ENCODE results near the gene PRKCA.
A peak's percentile ranks its signal among the peaks of the same experiment; 100 is the strongest.

The PRKCA gene

DNA sequence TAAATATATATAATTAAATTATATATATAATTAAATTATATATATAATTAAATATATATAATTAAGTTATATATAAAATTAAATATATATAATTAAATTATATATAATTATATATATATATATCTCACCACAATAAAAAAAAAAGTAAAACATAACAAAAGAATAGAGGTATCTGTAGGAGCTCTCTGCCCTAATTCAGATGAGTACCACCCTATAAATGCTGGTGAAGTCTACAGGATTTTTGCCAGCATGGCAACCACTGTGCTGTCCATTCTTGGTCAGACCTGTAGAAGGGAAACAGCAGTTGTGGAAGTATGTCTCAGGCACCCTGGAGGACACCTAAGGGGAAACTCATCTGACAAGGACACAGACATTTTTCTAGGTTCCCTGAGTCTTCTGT lies 259.7 kb downstream of the PRKCA start:
- no peak for DNase-seq (ENCODE audit: low read depth in 2 of 3, low spot score in 1 of 3)

DNA sequence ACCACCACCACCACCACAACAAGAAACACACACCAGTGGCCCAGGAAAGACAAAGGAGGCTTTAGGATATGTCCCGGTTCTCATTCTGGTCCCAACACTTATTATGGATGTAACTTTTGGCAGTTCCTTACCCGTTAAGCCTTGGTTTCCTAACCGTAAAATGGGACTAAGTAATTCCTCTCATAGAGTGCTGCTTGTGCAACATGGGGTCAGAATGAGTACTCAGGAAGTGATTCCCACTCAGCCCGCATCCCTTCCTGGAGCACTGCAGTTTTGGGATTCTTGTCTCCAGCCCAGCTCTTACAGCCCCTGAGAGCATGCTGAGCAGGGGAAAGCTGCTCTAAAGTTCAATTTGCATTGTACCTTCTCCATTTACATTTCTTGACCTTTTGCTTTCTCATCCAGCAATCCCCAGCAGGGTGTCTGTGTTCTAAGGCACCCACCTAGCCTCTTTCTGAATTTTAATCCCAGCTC lies 262.6 kb downstream of the PRKCA start:
- no peak for DNase-seq (ENCODE audit: low read depth in 2 of 3, low spot score in 1 of 3)

DNA sequence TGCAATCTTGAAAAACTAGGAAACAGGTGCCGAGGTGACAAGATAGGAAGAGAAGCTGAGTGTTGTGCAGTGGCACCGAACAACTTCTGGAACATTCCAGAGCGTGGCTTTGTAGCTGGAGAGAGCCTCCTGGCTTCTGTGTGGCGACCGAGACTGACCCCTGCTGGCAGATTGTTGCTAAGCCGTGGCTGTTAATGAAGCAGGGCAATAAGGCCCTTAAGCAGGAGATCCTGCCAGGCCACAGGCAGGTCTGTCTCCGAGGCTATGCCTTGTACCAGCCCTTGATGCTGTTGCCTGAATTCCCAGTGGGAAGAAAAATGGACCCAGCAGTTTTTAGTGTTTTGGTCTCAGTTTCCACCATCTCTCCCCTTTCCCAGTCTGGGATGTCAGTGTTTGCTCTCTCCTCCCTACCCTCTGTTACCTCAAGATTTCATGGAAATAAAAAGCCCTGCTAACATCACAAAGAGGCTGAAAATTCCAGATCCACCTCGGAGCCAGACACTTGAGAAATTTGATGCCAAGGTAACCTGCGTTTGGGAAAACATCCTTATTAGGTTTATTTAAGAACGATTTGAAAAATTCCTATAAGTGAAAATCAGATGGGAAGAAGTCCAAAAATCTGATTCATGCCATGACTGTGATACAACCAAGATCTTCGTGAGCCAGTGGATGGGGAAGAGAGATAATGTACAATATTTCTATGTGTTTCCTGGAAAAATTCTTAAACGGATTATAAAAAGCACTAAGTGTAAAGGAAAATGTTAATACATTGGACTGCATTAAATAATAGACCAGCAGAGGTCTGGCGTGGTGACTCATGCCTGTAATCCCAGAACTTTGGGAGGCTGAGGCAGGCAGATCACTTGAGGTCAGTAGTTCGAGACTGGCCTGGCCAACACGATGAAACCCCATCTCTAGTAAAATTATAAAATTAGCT lies 265.1 kb downstream of the PRKCA start:
- DNase-seq (ENCODE audit: low read depth in 2 of 3, low spot score in 1 of 3): peak; percentile 68 to 84 (median 75)

DNA sequence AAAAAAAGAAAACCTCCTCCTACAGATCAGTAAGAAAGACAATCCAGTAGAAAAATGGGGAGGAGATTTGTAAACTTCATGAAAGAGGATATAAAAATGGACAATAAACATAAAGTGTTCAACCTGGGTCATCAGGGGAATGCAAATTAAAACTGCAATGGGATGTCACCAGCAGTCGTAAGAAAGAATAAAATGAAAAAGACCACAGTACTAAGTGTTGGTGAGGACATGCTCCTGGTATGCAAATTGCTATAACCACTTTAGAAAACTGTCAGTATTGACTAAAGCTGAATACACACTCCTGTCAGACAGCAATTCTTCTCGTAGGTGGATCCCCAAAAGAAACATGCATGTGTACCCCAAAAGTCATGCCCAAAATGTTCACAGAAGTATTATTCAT lies 267.2 kb downstream of the PRKCA start:
- no peak for DNase-seq (ENCODE audit: low read depth in 2 of 3, low spot score in 1 of 3)

DNA sequence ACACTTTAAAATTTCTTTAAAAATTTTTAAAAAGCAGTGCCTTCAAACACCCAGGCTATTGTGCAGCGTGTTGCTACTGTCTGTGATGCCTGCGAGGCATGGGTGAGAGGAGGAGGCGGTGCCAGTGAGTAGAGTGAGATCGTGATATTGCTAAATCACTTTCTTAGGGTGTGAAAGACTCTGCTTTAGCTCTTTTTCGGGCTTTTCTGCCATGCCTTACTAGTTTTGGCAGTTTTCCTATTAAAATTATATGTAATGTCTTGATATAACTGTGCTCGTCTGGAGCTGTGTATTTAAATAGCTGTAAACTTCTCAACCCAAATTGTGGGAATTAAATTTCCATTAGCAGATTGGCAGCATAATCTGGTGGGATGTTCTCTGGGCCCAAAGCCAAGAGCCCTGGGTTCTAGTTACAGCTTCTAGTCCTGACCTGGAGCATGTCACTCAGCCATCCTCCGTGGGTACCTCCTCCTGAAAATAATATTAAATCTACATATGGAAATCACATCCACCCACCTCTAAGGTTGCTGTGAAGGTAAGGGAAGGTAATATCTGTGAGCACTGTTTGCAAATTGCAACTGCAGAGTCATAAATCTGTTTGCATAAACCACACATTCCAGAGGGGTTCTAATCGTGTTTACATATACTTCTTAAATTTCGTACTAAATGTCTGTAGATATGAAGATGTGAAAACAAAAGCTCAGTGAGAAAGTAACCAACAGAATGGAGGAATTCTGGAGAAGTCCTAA lies 268.2 kb downstream of the PRKCA start:
- no peak for DNase-seq (ENCODE audit: low read depth in 2 of 3, low spot score in 1 of 3)

DNA sequence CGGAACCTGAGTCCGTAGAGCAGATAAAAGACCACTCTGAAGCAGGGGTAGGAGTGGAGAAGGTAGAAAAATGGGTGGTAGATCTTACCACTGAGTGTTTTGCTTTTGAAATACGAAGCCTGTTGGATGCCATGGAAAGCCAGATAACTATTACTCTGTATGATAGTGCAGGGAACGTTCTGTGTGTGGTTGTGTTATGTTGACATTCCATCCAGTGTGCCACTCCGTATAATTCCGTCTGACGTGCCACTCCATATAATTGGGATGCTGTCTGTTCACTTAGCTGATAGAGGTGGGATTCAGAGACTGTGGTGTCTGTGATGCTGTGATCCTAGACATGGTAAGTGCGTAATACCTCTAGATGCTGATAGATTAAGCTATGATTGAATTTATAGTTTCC lies 269.3 kb downstream of the PRKCA start:
- DNase-seq (ENCODE audit: low read depth in 2 of 3, low spot score in 1 of 3): no peak

DNA sequence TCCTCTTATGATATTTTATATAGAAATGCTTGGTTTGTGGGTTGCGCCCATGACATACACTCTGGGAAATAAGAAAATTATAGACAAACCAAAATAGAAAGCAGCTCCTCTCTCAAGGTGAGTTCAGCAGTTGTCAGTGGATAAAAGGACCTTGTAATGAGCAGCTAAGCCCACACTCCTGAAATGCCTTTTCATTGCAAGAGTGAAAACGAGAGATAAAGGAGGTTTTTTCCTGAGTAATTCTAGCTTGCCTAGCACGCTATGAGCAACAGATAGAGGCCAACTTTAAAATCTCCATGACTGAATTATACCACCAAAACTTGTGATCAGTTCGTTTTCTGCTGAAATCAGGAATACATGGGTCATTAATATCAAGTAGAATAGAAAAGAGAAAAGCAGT lies 270.7 kb downstream of the PRKCA start:
- DNase-seq (ENCODE audit: low read depth in 2 of 3, low spot score in 1 of 3): no peak

DNA sequence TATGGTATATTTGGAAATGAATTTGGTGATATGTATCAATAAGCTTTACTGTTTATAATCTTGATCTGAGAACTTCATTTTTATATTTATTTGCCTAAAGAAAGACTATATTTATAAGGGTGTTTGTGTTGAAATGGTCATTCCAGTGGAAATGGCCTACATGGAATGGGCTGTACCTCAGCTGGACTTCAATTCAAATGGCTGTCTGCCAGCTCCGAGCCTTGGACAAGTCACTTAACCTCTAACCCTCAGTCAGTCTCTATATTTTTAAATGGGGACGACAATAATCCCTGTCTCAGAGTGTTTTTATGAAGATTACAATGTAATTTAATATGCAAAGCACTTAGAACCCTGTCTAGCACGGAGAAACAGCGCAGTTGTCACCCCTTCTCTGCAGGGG lies 271.7 kb downstream of the PRKCA start:
- no peak for DNase-seq (ENCODE audit: low read depth in 2 of 3, low spot score in 1 of 3)

DNA sequence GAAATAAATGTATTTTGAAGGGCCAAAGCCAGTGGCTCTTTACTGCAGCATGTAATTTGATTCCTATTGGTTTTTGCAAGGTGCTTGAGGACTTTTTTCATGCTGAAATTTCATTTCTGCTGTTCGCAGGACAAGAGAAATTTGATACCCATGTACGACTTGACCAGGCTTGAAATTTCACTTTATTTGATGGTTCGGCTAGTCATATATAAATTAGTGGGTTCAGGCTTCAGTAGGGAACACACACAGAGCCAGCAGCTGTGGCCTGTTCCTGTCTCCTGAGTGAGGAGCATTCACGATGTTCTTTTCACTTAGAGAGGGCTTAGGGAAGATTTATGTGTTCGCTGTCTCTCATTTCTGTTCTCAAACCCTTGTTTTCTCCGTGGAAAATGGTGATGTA lies 274.1 kb downstream of the PRKCA start:
- no peak for DNase-seq (ENCODE audit: low read depth in 2 of 3, low spot score in 1 of 3)

DNA sequence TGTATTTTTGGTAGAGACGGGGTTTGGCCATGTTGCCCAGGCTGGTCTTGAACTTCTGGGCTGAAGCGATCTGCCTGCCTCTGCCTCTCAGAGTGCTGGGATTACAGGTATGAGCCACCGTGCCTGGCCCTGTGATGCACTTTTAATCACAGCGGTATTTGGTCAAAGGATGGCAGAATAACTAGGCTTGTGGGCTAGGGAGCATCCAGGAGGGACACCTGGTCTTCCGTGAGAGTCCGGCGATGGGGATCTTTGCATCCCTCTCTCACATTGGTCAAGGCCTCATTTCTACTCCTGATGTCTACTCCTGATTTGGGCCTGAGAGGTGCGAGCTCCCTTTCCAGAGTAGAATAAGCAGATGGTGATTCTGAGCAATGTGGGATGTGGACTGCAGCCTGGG lies 274.6 kb downstream of the PRKCA start:
- DNase-seq (ENCODE audit: low read depth in 2 of 3, low spot score in 1 of 3): no peak

DNA sequence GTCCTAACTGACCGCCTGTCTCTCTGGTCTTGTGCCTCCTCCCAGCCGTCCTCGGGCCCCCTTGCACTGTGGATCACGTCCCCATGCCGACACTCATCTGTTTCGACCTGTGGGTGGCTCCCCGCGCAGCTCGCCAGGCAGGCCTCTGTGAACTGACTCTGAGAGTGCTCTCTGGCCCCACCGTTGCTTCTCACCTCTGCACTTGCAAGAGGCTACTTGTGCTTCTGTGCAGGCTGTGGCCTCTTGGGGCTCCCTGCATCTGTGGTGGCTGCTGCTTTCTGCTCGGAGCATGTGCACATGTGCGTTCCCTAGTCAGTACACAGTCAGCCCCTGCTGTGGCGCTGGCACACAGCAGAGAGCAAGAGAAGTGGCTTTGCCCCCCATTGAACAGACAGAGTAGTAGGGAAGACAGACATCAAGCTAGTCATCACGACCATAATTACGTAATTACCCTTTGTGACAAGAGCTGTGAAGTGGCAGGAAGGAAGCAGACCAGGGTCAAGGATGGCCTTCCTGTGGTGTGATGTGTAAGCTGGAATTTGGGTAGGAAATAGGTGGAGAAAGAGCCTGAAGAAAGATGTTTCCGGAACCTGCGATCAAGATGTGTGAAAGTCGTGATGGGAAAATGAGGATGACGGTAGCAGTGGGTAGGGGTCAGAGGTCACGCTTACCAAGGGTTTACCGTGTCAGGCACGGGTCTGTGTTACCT lies 276.5 kb downstream of the PRKCA start:
- DNase-seq (ENCODE audit: low read depth in 2 of 3, low spot score in 1 of 3): no peak

DNA sequence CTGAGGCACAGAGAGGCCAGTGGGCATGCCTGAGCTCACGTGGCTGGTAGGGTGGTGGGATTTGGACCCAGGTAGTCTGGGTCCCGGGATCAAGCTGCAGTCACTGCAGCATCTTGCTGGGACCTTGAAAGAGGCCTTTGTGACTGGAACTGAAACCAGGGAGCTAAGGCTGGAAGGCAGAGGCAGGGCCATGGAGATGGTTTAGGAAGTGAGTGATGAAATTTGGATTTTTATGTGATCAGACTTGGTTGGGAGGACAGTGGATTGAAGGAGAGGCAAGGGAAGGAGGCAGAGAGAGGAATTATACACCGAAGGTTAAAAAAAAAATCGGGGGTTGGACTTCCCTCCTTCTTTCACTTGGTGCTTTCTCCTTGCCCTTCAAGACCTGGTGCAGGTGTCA lies 277.1 kb downstream of the PRKCA start:
- DNase-seq (ENCODE audit: low read depth in 2 of 3, low spot score in 1 of 3): no peak

DNA sequence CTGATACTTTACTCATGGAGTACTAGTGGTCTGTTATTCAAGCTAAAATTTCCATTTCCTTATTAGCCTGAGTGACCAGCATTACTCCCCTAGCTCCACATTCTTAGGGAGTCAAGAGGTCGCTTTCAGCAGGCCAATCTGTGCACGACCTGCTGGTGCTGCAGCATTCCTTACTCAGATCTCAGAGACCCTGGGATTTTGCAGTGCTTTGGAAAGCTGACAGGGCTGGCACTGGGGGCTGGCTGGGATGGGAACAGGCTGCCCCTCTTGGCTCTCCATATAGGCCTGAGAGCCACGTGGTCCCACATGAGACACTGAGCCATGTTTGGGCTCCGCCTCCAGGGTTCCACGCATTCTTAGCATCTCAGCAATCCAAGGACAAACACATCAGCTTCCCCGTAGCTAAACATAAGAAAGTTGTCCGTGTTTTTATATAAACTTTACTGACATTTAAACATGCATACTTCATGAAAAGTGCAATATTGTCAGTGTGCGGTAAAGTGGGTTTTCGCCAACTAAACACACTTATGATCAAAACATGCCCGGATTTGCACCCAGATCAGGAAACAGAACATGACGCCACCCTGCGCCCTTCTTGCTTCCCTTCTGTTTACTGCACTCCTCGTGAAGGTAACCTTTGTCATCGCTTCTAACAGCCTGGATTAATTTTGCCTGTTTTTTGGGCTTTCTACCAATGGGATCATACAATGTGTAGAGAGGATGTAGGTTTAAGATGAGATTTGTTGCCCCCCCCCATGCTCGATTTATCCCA lies 278.0 kb downstream of the PRKCA start:
- no peak for DNase-seq (ENCODE audit: low read depth in 2 of 3, low spot score in 1 of 3)

DNA sequence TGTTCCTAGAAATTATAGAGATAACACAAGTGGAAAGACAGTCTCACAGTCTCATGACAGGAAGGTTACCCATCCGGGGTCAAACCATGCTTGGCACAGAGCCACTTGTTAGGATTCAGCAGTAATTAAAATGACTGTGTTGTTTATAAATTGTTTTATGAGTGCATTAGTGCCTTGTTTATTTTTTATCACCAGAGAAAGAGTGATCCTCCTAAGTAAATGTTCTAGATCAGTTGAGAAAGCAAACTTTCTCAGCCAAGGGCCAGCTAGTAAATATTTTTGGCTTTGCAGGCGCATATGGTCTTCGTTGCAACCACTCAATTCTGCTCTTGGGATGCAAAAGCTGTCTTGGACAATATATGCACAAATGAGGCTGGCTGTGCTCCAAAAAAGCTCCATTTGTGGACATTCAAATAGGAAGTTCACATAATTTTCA lies 278.6 kb downstream of the PRKCA start:
- DNase-seq (ENCODE audit: low read depth in 2 of 3, low spot score in 1 of 3): no peak

DNA sequence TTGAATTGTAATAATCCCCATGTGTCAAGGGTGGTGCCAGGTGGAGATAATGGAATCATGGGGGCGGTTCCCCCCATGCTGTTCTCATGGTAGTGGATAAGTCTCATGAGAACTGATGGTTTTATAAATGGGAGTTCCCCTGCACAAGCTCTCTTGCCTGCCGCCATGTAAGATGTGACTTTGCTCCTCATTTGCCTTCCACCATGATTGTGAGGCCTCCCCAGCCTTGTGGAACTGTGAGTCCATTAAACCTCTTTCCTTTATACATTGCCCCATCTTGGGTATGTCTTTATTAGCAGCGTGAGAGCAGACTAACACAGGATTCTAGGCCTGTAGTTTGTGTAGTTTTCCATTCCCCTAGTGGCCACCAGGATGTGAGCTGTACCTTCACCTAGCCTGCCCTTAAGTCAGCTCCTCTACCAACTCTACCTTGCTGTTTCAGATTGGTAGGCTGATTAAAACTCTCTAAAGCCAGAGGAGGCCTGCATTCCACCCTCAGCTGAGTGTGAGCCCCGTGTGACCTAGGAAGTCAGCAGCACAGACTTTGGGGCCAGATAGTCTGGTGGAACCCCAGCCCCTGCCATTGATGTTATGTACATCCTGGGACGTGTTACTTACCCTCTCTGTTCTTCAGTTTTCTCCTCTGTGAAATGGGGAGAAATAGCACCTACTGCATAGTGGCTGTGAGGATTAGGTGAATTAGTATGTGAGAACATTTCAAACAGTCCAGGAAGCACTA lies 280.1 kb downstream of the PRKCA start:
- DNase-seq (ENCODE audit: low read depth in 2 of 3, low spot score in 1 of 3): no peak

DNA sequence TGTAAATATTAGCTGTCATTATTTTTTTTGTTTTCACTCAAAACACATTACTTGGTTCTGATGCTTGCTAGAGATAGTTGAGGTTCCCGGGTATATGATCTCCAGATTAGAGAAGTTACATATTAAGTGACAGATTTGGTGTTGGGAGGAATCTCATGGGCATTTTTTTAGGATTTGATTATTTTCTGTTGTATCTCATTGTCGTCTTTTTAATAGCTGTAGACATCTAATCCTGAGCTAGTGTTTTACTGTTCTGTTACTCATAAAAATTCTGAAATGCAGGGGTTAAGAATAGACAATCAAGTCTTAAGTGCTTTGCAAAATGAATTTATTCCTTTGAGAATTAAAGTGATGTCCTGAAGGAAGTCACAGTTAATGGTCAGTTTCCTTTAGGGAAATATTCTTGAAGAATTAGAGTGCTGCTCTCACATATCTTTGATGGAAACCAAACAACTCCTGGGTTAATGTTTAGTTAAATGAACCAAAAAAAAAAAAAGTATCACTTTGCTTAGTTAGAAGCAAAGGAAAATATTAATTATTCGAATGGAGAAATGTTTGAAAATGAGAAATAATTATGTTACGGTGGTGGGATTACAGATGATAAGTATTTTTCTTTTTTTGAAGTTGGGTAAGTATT lies 280.8 kb downstream of the PRKCA start:
- DNase-seq (ENCODE audit: low read depth in 2 of 3, low spot score in 1 of 3): no peak

DNA sequence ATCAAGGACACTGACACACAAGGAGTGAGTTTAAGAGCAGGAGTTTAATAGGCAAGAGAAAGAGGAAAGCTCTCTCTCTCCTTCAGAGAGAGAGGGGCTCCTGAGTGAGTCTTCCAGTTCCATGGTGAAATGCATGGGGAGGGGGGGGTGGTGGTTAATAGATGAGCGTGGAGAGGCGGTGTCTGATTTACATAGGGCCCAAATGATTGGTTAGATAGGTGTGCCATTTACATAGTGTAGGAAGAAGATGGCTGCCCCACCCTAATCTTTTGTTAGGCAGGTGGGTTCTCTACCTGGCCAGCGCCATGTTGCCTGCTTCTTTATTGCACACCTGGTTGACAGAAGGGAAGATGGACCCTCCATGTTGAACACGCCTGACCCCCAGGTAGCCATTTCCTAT lies 282.5 kb downstream of the PRKCA start:
- DNase-seq (ENCODE audit: low read depth in 2 of 3, low spot score in 1 of 3): no peak

DNA sequence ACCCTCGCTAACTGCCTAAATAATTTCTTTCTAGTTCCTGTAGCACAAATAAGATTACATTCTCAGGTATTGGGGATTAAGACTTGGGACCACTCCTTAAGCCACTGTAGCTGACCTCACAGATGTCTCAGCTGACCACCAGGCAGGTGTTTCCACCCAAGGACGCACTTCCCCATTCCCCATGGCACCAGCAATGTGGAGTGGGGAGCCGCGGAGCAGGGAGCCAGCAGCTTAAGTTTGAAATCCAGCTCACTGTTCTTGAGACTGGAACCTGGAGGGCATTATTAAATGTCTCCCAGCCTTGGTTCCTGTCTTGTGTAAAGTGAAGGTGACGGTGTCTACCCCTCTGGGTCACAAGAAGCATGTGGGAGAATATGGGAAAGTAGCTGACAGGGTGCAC lies 283.1 kb downstream of the PRKCA start:
- DNase-seq (ENCODE audit: low read depth in 2 of 3, low spot score in 1 of 3): no peak

DNA sequence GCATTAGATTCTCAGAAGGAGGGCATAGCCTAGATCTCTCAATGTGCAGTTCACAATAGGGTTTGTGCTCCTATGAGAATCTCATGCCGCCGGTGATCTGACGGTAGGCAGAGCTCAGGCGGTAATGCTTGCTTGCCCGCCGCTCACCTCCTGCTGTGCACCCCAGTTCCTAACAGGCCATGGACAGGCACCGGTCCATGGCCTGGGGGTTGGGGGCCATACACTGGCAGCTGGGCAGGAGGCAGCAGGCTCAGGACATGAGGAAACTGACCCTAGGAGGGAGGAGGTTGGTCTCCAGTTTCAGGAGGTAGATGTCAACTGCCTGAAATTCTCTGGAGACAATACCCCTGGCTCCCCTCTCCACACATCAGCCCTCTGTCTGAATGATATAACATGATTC lies 287.5 kb downstream of the PRKCA start:
- no peak for DNase-seq (ENCODE audit: low read depth in 2 of 3, low spot score in 1 of 3)

DNA sequence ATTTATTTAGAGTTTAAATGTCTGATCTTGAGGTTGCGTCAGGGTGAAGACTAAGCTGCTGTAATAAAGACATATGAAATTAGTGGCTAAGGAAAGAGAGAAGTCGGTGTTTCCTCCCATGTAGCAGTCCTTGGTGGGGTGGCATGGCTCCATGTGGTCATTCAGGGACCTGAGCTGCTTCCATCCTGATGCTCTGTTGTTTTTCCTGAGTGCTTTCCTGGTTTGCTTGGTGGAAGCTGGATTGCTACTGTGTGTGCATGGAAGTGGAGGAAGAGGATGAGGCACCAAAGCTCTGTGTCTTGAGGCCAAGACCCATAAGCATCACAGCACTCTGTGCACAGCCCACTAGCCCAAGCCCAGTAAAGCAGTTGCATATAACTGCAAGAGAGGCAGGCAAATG lies 290.7 kb downstream of the PRKCA start:
- no peak for DNase-seq (ENCODE audit: low read depth in 2 of 3, low spot score in 1 of 3)

Measured in stimulated activated CD4-positive, alpha-beta T cell treated with anti-CD3 and anti-CD28 coated beads, Interleukin-12 subunit alpha, Interleukin-12 subunit beta, amount 100 ng/mL, for 48 hours (primary cell).